A549 (cell line): ENCODE data around the gene ARHGAP12. TPM values are rescaled to one million over a fixed set of nuclear protein-coding genes. Genes with fewer than 3 reads are reported as not detected.
"Not testable (repeated sequence)": the region's sequence is repeated elsewhere in the genome, so short reads cannot be mapped to it uniquely, and the experiment has no call there.

Source experiments
- ATAC-seq, 2 experiments: fragments of 200-7000 bp in 1 of 2; fragments of >200 bp in 1 of 2; cut with Nextera tagmentation in 1 of 2; cut with Tn5 transposase in 1 of 2; 3 replicates each; pipeline versions ENCODE4 v1.8.0 to v1.9.1; 2018 to 2020; ENCODE audit warnings: mild to moderate bottlenecking in 1 of 2, moderate library complexity in 1 of 2
- CTCF ChIA-PET: fragments of 300-600 bp; sonication (Branson Sonifier 250); formaldehyde crosslinking; extraction: SDS; loops from one replicate; lab custom pipeline; 2021; ENCODE audit warnings: antibody characterized with exemption, inconsistent platforms; lab: Yijun Ruan, JAX
- POLR2A ChIA-PET: fragments of 350-600 bp; formaldehyde crosslinking; extraction: SDS; loops from one replicate; lab custom pipeline; 2021; ENCODE audit warnings: antibody characterized with exemption, inconsistent platforms; lab: Yijun Ruan, JAX
- DNase-seq, 2 experiments: peaks; one replicate each; pipeline versions ENCODE4 v3.0.0 to v3.0.0-alpha.2; 2011 to 2016; ENCODE audit warnings: low read depth in 1 of 2, low spot score in 1 of 2
- FAIRE-seq: peaks from 2 replicates; lab custom pipeline; 2011; peaks lifted over from hg19 to GRCh38; lab: Jason Lieb, UNC
- H3K27ac ChIP-seq, 2 experiments: fragments of >200 bp; sonication (Bioruptor Twin); formaldehyde crosslinking; 3 replicates each; pipeline ENCODE4 v1.5.1; 2016 to 2017
- H3K4me1 ChIP-seq: fragments of >200 bp; sonication (Bioruptor Twin); formaldehyde crosslinking; 3 replicates; pipeline ENCODE4 v1.6.1; 2016
- H3K4me2 ChIP-seq: fragments of >200 bp; sonication (Bioruptor Twin); formaldehyde crosslinking; 3 replicates; pipeline ENCODE4 v1.6.1; 2016
- H3K4me3 ChIP-seq: fragments of >200 bp; sonication (Bioruptor Twin); formaldehyde crosslinking; 3 replicates; pipeline ENCODE4 v1.5.1; 2016
- H3K9me3 ChIP-seq: fragments of >200 bp; sonication (Bioruptor Twin); formaldehyde crosslinking; 3 replicates; pipeline ENCODE4 v1.6.1; 2016
- FOSL2 ChIP-seq, 2 experiments: fragments of 450-650 bp in 1 of 2; fragments of >200 bp in 1 of 2; sonication (Bioruptor Twin) in 1 of 2; formaldehyde crosslinking; IDR thresholded peaks; 2 replicates each; pipeline versions ENCODE4 v1.5.0 to v1.6.1; 2016 to 2020; ENCODE audit warnings: mild to moderate bottlenecking in 1 of 2, moderate library complexity in 1 of 2
- HOXA7 ChIP-seq: fragments of 250-450 bp; sonication (Bioruptor Pico); IDR thresholded peaks from 2 replicates; pipeline ENCODE4 v1.5.0; 2020; ENCODE audit warnings: mild to moderate bottlenecking, moderate library complexity
- JUNB ChIP-seq: fragments of >200 bp; sonication (Bioruptor Twin); formaldehyde crosslinking; IDR thresholded peaks from 2 replicates; pipeline ENCODE4 v1.6.1; 2016
- WGBS: methylation state at CpG from one replicate; pipeline ENCODE4 v1.1.6; 2017; ENCODE audit errors: missing lambda C conversion rate; 5-methylcytosine and 5-hydroxymethylcytosine counted together
- polyA plus RNA-seq, 4 experiments: library from polyadenylated mRNA; depleted of rRNA in 3 of 4; stranded (reverse); fragments of >200 nt; fragmentation: RNase III in 1 of 4; extraction: RNeasy Plus Mini Kit Qiagen cat#74134 plus additional on column Dnase treatment in 1 of 4; gene quantifications; 2 replicates in 3 of 4; 3 replicates in 1 of 4; pipeline ENCODE4 v1.2.3, GENCODE V29; 2011 to 2017
- TF ChIP-seq, protein P1 (sequence below): IDR thresholded peaks from 2 replicates; pipeline ENCODE4 v1.6.1; 2012
- TF ChIP-seq, protein P2 (sequence below): fragments of >200 bp; sonication (Bioruptor Twin); formaldehyde crosslinking; IDR thresholded peaks from 3 replicates; pipeline ENCODE4 v1.6.1; 2016
- TF ChIP-seq, protein P3 (sequence below): fragments of 200-600 bp; sonication (generic); IDR thresholded peaks from 2 replicates; pipeline ENCODE4 v1.6.1; 2016; ENCODE audit warnings: antibody characterized with exemption, mild to moderate bottlenecking, moderate library complexity

Gene ARHGAP12
- polyA plus RNA-seq, 2 of the 4 experiments (the other 2 are of a cell fraction), result 22.1 to 49.3 TPM

DNA sequence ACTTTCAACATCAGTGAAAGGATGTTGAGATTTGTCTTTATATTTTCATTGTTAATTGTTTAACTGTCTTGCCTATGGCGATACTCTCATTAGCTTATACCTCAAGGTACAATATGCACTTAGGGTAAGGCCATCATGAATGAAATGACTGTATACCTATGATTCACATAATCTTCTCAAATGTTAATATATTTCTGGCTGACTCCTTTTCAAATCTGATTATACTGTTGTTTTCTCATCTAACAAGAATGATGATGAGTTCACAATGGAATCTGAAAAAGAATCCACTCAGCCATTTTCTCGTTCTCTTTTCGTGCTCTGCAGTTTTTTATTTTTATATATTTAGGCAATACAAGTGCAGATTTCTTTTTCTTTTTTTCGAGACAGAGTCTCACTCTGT lies 159.1 kb downstream of the ARHGAP12 start:
- H3K4me2 ChIP-seq, result no peak overlapping the region
- H3K9me3 ChIP-seq, result 0 out of 3 replicates have a peak, but pooled peaks cover 2% of the 10 kb centered on the region
- FAIRE-seq (no peak), DNase-seq (no peak), ATAC-seq (peak in 1 of 2 experiments; percentile 29; a peak in 1 of 6 replicates)
- WGBS, result 34% methylated on average over 4 of the region's 4 CpGs
- TF ChIP-seq, protein P1, sequence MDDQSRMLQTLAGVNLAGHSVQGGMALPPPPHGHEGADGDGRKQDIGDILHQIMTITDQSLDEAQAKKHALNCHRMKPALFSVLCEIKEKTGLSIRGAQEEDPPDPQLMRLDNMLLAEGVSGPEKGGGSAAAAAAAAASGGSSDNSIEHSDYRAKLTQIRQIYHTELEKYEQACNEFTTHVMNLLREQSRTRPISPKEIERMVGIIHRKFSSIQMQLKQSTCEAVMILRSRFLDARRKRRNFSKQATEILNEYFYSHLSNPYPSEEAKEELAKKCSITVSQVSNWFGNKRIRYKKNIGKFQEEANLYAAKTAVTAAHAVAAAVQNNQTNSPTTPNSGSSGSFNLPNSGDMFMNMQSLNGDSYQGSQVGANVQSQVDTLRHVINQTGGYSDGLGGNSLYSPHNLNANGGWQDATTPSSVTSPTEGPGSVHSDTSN, result no peak
- no peak for TF ChIP-seq HOXA7 (CRISPR knock-in tag)
- peak overlapping the region in 1 of 2 experiments; percentile 68; a peak in 1 of 6 replicates for H3K27ac ChIP-seq
- H3K4me1 ChIP-seq, result peaks cover 16% of the 10 kb centered on the region
- no peak overlapping the region for H3K4me3 ChIP-seq
- POLR2A ChIA-PET, result interaction anchor here (2.5 kb wide), 1 partner anchor 9 kb away, joined by 9 read pairs; no protein-coding TSS in a partner anchor
- CTCF ChIA-PET, result interaction anchor here (1.0 to 2.8 kb wide), 8 partner anchors 11 to 1018 kb away, joined by 3 to 17 read pairs (median 3); no protein-coding TSS in a partner anchor

DNA sequence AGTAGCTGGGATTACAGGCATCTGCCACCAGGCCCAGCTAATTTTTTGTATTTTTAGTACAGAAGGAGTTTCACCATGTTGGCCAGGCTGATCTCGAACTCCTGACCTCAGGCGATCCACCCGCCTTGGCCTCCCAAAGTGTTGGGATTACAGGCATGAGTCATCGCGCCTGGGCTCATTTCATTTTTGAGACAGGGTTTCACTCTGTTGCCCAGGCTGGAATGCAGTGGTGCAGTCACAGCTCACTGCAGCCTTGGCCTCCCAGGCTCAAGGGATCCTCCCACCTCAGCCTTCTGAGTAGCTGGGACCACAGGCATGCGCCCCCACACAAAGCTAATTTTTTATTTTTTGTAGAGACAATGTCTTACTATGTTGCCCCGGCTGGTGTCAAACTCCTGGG lies 159.7 kb downstream of the ARHGAP12 start:
- not testable (repeated sequence) for H3K4me3 ChIP-seq; DNase-seq; FAIRE-seq; H3K9me3 ChIP-seq; ATAC-seq; TF ChIP-seq FOSL2 (IDR thresholded peaks at IDR 0.05)
- 75% methylated on average over 7 of the region's 7 CpGs for WGBS
- ChIA-PET CTCF (interaction anchor here (1.0 to 2.8 kb wide), 6 partner anchors 11 to 986 kb away, joined by 3 to 17 read pairs (median 3); no protein-coding TSS in a partner anchor), POLR2A (interaction anchor here (2.5 kb wide), 1 partner anchor 9 kb away, joined by 9 read pairs; no protein-coding TSS in a partner anchor)
- Histone ChIP-seq H3K4me1 (peaks cover 16% of the 10 kb centered on the region), H3K27ac (peak overlapping the region; percentile 44 to 68; a peak in 5 of 6 replicates), H3K4me2 (peak overlapping the region; percentile 42)
- TF ChIP-seq JUNB (0 out of 2 replicates have a peak, but pooled peaks have one; percentile 0), FOSL2 (CRISPR knock-in tag; IDR thresholded peaks at IDR 0.05) (peak; percentile 57; the same call in 1 of the 2 replicates)

DNA sequence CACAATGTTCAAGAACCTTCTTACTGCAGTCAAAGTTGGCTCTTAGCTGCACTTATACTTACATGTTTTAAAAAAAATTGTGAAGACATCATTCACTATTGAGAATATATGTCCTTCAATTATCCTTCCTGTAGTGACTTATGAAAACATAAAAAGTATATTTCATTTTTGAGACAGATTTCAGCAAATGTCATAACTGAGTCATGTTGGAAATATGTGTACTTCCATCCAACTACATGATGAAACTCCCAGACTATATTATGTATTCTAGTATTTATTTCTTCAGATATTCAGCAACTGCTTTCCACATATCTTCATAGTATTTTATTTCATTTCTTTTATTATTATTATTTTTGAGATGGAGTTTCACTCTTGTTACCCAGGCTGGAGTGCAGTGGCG lies 160.2 kb downstream of the ARHGAP12 start:
- ATAC-seq, result no peak
- Histone ChIP-seq H3K4me2 (peak overlapping the region; percentile 42), H3K4me1 (peaks cover 16% of the 10 kb centered on the region), H3K27ac (peak overlapping the region; percentile 44 to 68; a peak in 5 of 6 replicates), H3K9me3 (0 out of 3 replicates have a peak, but pooled peaks cover 4% of the 10 kb centered on the region), H3K4me3 (no peak overlapping the region)
- WGBS, result 100% methylated on average over 1 of the region's 1 CpG
- no peak for DNase-seq
- FAIRE-seq, result no peak
- ChIA-PET POLR2A (interaction anchor here (2.5 kb wide), 1 partner anchor 8 kb away, joined by 9 read pairs; no protein-coding TSS in a partner anchor), CTCF (interaction anchor here (0.6 to 2.8 kb wide), 4 partner anchors 12 to 985 kb away, joined by 3 to 17 read pairs (median 4); no protein-coding TSS in a partner anchor)
- TF ChIP-seq, protein P2, sequence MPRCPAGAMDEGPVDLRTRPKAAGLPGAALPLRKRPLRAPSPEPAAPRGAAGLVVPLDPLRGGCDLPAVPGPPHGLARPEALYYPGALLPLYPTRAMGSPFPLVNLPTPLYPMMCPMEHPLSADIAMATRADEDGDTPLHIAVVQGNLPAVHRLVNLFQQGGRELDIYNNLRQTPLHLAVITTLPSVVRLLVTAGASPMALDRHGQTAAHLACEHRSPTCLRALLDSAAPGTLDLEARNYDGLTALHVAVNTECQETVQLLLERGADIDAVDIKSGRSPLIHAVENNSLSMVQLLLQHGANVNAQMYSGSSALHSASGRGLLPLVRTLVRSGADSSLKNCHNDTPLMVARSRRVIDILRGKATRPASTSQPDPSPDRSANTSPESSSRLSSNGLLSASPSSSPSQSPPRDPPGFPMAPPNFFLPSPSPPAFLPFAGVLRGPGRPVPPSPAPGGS, result no peak
- TF ChIP-seq, protein P3, sequence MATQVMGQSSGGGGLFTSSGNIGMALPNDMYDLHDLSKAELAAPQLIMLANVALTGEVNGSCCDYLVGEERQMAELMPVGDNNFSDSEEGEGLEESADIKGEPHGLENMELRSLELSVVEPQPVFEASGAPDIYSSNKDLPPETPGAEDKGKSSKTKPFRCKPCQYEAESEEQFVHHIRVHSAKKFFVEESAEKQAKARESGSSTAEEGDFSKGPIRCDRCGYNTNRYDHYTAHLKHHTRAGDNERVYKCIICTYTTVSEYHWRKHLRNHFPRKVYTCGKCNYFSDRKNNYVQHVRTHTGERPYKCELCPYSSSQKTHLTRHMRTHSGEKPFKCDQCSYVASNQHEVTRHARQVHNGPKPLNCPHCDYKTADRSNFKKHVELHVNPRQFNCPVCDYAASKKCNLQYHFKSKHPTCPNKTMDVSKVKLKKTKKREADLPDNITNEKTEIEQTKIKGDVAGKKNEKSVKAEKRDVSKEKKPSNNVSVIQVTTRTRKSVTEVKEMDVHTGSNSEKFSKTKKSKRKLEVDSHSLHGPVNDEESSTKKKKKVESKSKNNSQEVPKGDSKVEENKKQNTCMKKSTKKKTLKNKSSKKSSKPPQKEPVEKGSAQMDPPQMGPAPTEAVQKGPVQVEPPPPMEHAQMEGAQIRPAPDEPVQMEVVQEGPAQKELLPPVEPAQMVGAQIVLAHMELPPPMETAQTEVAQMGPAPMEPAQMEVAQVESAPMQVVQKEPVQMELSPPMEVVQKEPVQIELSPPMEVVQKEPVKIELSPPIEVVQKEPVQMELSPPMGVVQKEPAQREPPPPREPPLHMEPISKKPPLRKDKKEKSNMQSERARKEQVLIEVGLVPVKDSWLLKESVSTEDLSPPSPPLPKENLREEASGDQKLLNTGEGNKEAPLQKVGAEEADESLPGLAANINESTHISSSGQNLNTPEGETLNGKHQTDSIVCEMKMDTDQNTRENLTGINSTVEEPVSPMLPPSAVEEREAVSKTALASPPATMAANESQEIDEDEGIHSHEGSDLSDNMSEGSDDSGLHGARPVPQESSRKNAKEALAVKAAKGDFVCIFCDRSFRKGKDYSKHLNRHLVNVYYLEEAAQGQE, result no peak
- peak; percentile 38; the same call in 1 of the 2 replicates for TF ChIP-seq JUNB

DNA sequence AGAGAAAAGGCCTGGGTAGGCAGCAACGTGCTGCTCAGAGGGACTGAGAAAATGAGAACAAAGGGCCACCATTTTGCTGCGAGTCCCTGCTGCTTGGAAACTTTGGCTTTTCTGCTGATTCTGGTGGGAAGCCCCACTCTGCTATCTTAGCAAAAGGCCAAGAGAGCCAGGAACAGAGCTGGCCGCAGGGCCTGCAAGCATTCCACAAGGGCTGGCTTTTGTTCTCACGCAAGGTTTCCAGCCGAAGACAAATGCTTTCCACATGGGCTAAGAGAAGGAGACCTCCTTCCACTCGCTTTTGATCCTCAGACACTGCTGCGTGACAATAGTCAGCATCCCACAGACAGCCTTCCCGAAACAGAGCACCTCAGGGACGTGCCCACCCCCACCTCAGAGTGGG lies 163.1 kb downstream of the ARHGAP12 start:
- DNase-seq (no peak), ATAC-seq (no peak), FAIRE-seq (no peak)
- Histone ChIP-seq H3K4me2 (no peak overlapping the region), H3K27ac (no peak overlapping the region), H3K4me1 (peaks cover 21% of the 10 kb centered on the region), H3K4me3 (no peak overlapping the region), H3K9me3 (0 out of 3 replicates have a peak, but pooled peaks cover 4% of the 10 kb centered on the region)
- ChIA-PET POLR2A (no interaction called here), CTCF (interaction anchor here (1.0 to 1.6 kb wide), 2 partner anchors 9 to 15 kb away, joined by 3 read pairs; no protein-coding TSS in a partner anchor)
- TF ChIP-seq, protein P1, result no peak
- 76% methylated on average over 9 of the region's 9 CpGs for WGBS
